Adipose tissue (tissue), 3 donors: ENCODE measurements around the gene LSM14B. TPM values are rescaled to one million over a fixed set of nuclear protein-coding genes. Genes with fewer than 3 reads are reported as not detected.
A peak's percentile ranks its signal among the peaks of the same experiment; 100 is the strongest.
"Not testable (repeated sequence)": the region's sequence is repeated elsewhere in the genome, so short reads cannot be mapped to it uniquely, and the experiment has no call there.

Experiments used
- H3K27ac ChIP-seq: one replicate; pipeline ENCODE4 v1.5.1; 2013; ENCODE audit warnings: low read depth, low read length
- WGBS, 3 donors: extraction: QIAGEN DNeasy Blood & Tissue Kit; methylation state at CpG; one replicate each; pipeline ENCODE4 v1.1.7; 2013; 5-methylcytosine and 5-hydroxymethylcytosine counted together
- polyA plus RNA-seq, 3 donors: library from polyadenylated mRNA; stranded (reverse); fragments of 200-250 nt; gene quantifications; one replicate each; pipeline ENCODE4 v1.2.3, GENCODE V29; 2013
- donor health status: healthy with polysubstance abuse.
- donor health status: Bipolar disorder and iron deficiency.
- donor health status: healthy.

LSM14B gene
- polyA plus RNA-seq, 3 donors, result 13.9 to 18.2 (median 16.2) TPM

GRCh38 chr20:62104791-62105345, 17.4 kb upstream of the LSM14B start:
- WGBS, 3 donors, result 28 to 38% (median 33%) methylated on average over 7 of the region's 7 CpGs
- no peak overlapping the region for H3K27ac ChIP-seq

- WGBS, 3 donors, result 91 to 94% (median 93%) methylated on average over 5 of the region's 5 CpGs
- H3K27ac ChIP-seq, result no peak overlapping the region
These were observed 16.7 kb upstream of the LSM14B start for GRCh38 chr20:62105592-62105991.

GRCh38 chr20:62111148-62111547, 11.1 kb upstream of the LSM14B start:
- 90 to 92% (median 90%) methylated on average over 6 of the region's 6 CpGs for WGBS, 3 donors
- H3K27ac ChIP-seq, result no peak overlapping the region

- H3K27ac ChIP-seq, result no peak overlapping the region
- 89 to 95% (median 93%) methylated on average over 6 of the region's 6 CpGs for WGBS, 3 donors
These were observed 9.9 kb upstream of the LSM14B start for GRCh38 chr20:62112368-62112767.

GRCh38 chr20:62114894-62115293, 7.4 kb upstream of the LSM14B start:
- WGBS, 3 donors, result 35 to 52% (median 45%) methylated on average over 7 to 8 of the region's 8 CpGs
- H3K27ac ChIP-seq, result no peak overlapping the region

GRCh38 chr20:62115800-62116407, 6.4 kb upstream of the LSM14B start:
- 72 to 87% (median 85%) methylated on average over 7 of the region's 7 CpGs for WGBS, 3 donors
- H3K27ac ChIP-seq, result not testable (repeated sequence)

- no peak overlapping the region for H3K27ac ChIP-seq
- WGBS, 3 donors, result 83 to 86% (median 84%) methylated on average over 38 of the region's 38 CpGs
These were observed 5.5 kb upstream of the LSM14B start for GRCh38 chr20:62116558-62117361.

- WGBS, 3 donors, result 43 to 68% (median 45%) methylated on average over 9 of the region's 9 CpGs
- no peak overlapping the region for H3K27ac ChIP-seq
These were observed 5.0 kb upstream of the LSM14B start for GRCh38 chr20:62117362-62117646.

- H3K27ac ChIP-seq, result no peak overlapping the region
- whole genome bisulfite sequencing, 3 donors, result 35 to 61% (median 40%) methylated on average over 15 of the region's 15 CpGs
These were observed 4.6 kb upstream of the LSM14B start for GRCh38 chr20:62117658-62118057.

- no peak overlapping the region for H3K27ac ChIP-seq
These were observed 3.9 kb upstream of the LSM14B start for GRCh38 chr20:62118113-62119043.

GRCh38 chr20:62119115-62119514, 3.2 kb upstream of the LSM14B start:
- 77 to 82% (median 80%) methylated on average over 5 of the region's 5 CpGs for WGBS, 3 donors
- no peak overlapping the region for H3K27ac ChIP-seq

More at GRCh38 chr20:62118113-62119043, 3.9 kb upstream of the LSM14B start:
- WGBS, 3 donors, result 54 to 74% (median 64%) methylated on average over 20 to 21 of the region's 21 CpGs

- H3K27ac ChIP-seq, result no peak overlapping the region
- 34 to 83% (median 73%) methylated on average over 10 of the region's 10 CpGs for WGBS, 3 donors
These were observed 2.5 kb upstream of the LSM14B start for GRCh38 chr20:62119591-62120364.

- WGBS, 3 donors, result 80 to 97% (median 95%) methylated on average over 5 of the region's 5 CpGs
These were observed 1.9 kb upstream of the LSM14B start for GRCh38 chr20:62120365-62120762.

GRCh38 chr20:62120990-62121775, 1.1 kb upstream of the LSM14B start:
- H3K27ac ChIP-seq, result peak overlapping the region; percentile 61
- 17 to 18% (median 18%) methylated on average over 45 of the region's 45 CpGs for WGBS, 3 donors

More at GRCh38 chr20:62120365-62120762, 1.9 kb upstream of the LSM14B start:
- no peak overlapping the region for H3K27ac ChIP-seq

GRCh38 chr20:62122654-62123449, 577 bp downstream of the LSM14B start:
- 0 to 1% (median 0%) methylated on average over 54 to 77 of the region's 77 CpGs for WGBS, 3 donors
- H3K27ac ChIP-seq, result no peak overlapping the region

- H3K27ac ChIP-seq, result no peak overlapping the region
- WGBS, 3 donors, result 20 to 38% (median 34%) methylated on average over 19 of the region's 19 CpGs
These were observed 1.3 kb downstream of the LSM14B start for GRCh38 chr20:62123450-62124118.
